GM19239 (cell line): Measurements from ENCODE around the gene WFIKKN2.
A peak's percentile ranks its signal among the peaks of the same experiment; 100 is the strongest.

Experiments used
- DNase-seq: peaks from one replicate; pipeline ENCODE4 v3.0.0; 2011; ENCODE audit warnings: low spot score; ENCODE audit not compliant: insufficient read length
- FAIRE-seq: peaks from 2 replicates; lab custom pipeline; 2011; peaks lifted over from hg19 to GRCh38; lab: Jason Lieb, UNC

Gene WFIKKN2

DNA sequence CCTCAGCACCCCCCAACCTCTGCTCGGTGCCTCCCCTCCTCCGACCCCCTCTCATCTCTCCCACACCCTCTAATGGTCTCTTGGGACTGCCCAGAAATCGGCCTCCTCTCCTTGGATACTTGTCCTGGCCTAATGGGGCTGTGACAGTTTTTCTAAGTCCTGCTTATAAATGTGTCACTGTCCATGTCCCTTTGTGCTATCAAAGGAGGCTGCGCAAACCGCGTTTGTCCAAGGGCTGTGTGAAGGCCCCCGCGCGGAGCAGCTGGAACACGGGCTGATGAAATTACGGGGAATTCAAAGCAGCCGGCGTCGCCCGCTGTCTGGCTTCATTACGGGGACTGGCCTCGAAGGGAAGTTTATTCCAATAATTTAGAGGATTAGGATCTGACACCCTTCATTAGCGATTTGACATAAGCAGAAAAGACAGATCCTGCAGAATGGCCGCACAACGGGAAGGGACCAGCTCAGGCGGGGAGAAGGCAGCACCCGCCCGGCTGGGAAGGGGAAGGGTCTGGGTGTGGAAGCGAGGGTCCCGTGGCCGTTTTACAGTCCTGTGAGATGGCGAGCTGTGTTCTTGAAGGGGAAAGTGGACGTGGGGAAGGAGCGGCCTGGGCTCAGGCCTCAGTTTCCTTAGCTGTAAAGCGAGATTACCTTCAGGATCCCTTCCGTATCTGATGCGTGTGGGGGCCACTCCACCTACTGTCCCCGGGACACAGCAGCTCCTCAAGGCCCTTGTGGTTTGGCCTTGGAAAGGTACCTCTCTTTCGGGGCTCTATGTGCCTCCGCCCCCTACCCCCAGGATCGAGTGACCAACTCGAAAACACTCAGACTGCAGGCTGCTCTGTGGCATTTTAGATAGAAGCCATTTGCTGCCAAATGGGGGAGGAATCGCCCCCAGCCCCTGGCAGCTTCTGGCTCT, 1.6 kb upstream of the WFIKKN2 start:
- FAIRE-seq (no peak), DNase-seq (no peak)

DNA sequence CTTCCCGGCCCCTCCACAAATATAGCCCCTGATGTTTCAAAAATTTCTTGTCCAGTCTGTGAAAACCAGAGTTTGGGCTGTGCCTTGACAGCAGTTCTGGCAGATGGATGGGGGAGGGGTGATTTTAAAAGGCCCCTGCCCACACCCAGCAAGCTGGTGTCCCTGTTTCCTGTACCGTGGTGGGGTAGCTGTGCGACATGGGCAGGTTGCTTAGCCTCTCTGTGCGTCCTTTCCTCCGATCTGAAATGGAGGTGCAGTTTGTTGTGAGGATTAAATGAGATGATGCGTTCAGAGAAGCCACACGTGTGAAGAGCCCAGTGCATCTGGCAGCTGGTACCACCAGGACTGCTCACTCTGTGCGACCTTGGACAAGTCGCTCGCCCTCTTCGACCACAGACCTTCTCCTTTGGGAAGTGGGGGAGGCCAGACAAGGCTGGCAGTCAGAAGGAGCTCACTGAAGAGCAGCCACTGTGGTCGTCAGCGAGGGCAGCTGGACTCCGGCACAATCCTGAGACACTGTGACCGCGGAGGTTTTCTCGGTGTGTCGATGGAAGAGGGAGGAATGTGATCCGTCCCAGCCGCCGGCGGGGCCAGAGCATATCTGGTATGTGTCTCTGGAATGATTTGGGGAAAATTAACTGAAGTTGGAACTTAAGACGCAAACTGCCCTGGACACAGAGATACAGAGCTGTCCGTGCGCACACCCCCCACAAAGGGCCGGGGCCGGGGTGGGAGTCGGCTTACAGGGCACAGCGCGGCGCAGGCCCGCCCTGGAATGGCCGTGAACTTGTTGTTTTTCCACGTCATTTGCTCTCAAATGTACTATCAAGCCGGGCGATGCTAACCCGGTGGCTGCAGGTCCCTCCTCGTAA, 721 bp upstream of the WFIKKN2 start:
- DNase-seq, result no peak

DNA sequence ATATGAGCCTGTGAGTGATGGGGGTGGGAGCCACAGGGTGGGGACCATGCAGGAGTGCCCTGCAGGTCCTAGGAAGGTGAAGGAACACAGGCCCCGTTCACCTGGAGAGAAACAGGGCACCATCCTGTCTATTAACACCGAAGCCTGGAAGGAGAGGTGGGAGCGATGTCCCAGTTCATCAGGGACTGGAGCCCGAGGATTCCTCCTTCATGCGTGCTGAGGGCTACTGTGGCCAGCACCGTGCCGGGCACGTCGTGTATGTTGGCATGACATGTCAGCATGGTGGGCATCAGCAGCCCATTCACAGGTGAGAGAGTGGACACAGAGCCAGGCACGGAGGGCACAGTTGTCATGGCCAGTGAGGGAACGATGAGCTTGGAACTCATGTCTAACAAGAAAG, 1.4 kb downstream of the WFIKKN2 start:
- no peak for DNase-seq
- FAIRE-seq, result no peak

More for the DNA sequence above, 721 bp upstream of the WFIKKN2 start:
- no peak for FAIRE-seq

DNA sequence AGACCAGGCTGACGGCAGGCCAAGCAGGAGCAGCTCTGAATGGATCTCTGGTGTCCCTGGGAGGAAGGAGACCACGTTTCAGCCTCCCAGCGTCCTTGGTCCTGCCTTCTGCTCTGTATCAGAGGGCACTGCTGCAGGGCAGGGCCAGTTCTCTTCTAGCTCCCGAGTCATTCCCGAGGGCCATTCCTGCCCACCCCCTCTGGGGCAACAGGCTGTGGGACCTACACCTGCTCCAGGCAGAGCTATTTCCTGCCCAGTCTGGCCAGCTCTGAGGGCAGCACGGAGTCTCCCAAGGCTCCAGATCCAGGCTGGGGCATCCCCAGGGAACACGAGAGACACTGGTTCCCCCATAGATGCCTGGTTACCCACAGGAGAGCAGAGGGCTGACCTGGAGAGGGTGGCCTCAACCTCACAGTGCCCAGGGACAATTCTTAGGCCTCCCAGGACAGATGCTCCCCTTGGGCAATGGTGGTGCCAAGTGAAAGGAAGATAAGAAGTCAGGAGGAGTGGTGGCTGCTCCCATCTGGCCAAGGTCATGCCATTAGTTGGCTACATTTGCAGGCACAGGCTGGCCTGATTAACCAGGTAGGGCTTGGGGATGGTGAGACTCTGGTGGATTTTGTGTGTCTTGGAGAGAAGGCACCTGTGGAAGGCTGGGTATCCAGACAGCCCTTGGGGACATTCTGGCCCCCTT, 2.0 kb downstream of the WFIKKN2 start:
- FAIRE-seq (no peak), DNase-seq (no peak)

DNA sequence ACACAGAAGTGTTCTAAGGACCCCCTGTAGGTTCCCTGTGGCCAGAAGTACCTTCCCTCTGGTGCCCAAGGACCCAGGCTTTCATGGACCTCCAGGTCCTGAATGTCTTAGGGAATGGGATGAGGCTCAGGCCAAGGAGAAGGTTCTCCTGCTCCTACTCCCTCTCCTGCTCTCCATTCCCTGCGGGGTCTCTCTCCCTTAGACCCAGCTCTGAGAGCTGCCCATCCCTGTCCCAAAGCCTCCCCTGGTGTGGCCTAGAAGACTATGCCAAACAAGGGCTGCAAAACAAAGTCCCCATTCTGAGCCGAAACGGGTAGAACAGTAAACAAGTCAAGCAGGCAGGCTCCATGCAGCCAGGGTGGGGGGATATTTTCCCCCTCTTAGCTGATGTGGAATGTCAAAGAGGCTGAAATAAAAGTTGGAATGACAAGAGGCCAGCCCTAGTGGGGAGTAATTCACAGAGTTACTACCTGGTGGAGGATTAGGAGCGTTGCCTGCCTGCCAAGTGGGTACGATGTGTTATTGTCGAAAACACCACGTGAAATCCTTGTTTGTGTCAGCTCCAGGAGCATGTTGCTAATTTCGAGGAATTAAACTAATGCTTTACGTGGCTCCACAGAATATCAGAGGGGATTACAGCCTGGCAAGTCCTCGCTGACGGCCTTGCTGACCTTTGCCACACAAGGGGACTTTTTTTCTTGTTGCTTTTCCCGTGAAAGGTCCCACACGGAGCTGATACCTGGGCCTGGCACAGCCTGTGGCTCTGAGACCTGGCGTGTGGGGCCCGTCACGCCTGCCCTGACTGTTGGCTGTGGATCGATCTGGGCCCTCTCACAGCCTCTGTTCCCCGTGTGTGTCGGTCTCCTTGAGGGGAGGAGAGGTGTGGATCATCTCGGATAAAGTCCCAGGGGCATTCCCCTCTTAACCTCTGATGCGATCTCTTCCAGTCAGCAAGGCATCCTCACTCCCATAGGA, 2.9 kb downstream of the WFIKKN2 start:
- FAIRE-seq (no peak), DNase-seq (no peak)

DNA sequence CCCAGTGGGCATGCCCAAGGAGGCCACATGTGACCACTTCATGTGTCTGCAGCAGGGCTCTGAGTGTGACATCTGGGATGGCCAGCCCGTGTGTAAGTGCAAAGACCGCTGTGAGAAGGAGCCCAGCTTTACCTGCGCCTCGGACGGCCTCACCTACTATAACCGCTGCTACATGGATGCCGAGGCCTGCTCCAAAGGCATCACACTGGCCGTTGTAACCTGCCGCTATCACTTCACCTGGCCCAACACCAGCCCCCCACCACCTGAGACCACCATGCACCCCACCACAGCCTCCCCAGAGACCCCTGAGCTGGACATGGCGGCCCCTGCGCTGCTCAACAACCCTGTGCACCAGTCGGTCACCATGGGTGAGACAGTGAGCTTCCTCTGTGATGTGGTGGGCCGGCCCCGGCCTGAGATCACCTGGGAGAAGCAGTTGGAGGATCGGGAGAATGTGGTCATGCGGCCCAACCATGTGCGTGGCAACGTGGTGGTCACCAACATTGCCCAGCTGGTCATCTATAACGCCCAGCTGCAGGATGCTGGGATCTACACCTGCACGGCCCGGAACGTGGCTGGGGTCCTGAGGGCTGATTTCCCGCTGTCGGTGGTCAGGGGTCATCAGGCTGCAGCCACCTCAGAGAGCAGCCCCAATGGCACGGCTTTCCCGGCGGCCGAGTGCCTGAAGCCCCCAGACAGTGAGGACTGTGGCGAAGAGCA, 4.4 kb downstream of the WFIKKN2 start:
- DNase-seq (no peak), FAIRE-seq (no peak)

DNA sequence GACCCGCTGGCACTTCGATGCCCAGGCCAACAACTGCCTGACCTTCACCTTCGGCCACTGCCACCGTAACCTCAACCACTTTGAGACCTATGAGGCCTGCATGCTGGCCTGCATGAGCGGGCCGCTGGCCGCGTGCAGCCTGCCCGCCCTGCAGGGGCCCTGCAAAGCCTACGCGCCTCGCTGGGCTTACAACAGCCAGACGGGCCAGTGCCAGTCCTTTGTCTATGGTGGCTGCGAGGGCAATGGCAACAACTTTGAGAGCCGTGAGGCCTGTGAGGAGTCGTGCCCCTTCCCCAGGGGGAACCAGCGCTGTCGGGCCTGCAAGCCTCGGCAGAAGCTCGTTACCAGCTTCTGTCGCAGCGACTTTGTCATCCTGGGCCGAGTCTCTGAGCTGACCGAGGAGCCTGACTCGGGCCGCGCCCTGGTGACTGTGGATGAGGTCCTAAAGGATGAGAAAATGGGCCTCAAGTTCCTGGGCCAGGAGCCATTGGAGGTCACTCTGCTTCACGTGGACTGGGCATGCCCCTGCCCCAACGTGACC, 5.0 kb downstream of the WFIKKN2 start:
- DNase-seq (no peak), FAIRE-seq (no peak)

DNA sequence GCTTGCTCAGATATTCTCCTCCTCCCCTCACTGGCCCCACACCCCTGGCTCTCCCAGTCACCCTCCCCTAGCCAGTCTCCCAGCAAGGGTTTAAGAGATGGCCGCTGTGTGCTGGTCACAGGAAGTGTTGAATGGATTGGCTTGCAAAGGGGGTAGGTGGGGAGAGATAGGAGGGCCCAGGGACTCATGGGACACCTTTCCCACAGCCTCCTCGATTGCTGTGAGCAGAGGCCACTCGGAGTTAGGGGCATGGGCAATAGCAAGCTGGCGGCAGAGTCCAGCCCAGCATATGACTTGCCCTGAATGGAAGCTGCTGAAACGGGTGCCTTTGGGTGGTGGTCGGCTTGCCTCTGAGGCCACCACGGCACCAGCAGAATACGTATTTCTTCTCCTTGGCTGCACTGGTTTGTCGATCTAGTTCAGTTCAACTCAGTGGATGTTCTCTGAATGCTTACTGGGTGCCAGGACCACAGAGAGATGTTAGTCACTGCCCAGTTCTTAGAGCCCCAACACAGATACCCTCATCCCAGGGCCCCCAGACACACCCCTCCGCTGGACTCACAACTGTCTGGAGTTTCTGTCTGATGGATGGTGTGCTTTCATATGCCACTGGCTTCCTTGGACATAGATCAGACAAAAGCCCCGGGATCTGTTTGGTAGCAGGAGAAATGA, 6.0 kb downstream of the WFIKKN2 start:
- DNase-seq, result no peak
- FAIRE-seq, result no peak

DNA sequence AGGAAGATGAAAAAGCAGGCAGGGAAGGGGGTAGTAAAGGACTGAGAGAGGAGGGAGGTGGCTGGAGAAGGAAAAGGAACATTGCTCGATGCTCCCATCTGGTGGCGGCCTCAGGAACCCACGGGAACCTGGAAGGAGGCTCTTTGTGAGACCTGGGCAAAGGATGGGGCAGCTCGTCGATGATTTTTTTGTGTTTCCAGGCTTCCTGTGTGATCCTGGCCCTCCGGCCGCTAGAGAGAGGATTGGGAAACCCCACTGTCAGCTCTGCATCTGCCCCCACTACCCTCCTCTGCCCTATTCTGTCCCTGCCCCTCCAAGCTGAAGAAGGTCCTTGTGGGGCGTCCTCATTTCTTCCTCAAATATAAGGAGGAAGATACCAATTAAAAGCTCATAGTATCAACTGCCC, 6.6 kb downstream of the WFIKKN2 start:
- FAIRE-seq (peak; percentile 89), DNase-seq (peak; percentile 76)

DNA sequence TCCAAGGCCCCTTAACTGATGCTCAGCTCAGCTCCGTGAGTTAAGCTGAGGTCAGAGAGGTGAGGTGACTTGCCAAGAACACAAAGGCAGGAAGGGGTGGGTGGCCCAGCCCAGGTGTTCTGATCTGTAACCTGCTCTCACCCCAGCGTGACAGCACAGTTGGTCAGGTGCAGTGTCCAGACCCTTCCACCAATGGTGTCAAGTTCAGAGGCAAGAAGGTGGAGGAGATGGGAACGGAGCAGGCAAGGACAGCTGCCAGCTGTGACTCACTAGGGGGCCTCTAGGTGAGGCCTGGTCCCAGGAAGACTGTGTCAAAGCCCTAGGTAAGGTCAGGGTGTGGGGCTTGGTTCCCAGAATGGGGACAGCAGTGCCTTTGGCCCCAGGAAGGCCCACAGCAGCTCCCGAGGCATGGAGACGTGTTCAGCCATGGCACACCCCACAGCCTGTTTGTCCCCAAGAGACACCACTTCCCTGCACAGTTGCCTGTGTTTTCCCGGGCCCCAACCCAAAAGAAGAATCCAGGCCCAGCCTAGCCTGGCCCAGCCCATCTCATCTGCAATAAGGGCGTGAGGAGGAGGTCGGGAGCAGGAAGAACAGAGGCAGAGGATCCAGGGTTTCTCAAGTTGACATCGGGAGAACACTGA, 7.2 kb downstream of the WFIKKN2 start:
- no peak for FAIRE-seq

DNA sequence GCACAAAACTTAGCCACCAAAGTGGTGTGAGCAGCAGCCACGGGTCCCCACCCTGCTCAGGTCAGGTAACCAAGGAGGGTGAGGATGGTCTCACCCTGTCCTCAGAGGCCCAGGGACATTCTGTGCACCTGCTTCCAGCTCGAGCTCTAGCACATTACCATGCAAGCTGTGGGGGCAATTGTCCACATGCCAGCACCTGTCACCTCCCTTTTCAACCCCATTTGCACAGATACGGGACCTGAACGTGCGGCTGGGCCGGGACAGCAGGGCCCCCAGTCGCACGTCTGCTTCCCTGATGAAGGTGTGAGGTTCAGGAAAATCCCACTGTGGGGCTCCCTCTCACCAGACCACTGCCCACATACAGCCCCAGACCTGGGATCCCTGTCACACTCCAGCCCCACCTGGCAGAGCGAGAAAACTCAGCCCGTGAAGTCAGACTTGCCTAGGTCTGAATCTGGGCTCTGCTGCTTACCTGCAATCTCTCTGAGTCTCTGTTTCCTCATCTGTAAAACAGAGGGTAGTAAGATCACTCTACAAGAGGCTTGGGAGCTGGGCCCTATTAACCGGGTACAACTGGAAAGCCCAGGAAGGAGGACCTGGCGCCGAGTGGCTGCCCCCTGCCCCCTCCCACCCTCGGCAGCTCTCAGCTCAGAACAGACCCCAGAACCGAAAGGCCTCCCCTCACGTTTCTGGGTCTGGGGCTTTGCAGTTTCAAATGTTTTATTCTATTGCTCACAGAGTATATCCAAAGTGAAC, 7.9 kb downstream of the WFIKKN2 start:
- no peak for FAIRE-seq

More for the DNA sequence above, 7.2 kb downstream of the WFIKKN2 start:
- no peak for DNase-seq

DNA sequence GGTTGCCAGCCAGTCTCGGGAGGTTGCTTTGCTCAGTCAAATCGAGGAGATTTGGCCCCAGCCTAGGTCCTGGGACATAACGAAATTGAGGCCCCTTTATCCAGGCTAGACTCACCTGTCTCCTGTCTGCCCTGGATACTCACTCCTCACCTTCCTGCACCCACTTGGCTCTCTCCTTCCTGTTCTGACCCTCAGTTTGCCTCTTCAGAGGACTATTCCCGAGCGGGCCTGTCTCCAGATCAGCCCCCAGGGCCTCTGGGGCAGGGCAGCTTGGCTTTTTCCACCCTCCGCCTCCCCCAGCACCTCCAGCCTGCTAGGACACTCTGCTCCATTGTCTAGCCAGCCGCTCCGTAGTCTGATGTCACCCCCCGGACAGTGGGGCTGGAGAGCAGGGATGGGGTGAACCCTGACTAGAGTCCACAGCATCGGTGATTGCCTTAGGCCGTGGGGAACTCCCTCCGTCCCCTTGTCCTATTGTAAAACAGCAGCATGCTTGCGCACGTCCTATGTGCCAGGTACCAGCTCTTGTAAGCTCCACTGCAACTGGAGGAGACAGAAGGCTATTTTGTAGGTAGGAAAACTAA, 8.8 kb downstream of the WFIKKN2 start:
- DNase-seq (no peak), FAIRE-seq (no peak)

More for the DNA sequence above, 7.9 kb downstream of the WFIKKN2 start:
- no peak for DNase-seq

DNA sequence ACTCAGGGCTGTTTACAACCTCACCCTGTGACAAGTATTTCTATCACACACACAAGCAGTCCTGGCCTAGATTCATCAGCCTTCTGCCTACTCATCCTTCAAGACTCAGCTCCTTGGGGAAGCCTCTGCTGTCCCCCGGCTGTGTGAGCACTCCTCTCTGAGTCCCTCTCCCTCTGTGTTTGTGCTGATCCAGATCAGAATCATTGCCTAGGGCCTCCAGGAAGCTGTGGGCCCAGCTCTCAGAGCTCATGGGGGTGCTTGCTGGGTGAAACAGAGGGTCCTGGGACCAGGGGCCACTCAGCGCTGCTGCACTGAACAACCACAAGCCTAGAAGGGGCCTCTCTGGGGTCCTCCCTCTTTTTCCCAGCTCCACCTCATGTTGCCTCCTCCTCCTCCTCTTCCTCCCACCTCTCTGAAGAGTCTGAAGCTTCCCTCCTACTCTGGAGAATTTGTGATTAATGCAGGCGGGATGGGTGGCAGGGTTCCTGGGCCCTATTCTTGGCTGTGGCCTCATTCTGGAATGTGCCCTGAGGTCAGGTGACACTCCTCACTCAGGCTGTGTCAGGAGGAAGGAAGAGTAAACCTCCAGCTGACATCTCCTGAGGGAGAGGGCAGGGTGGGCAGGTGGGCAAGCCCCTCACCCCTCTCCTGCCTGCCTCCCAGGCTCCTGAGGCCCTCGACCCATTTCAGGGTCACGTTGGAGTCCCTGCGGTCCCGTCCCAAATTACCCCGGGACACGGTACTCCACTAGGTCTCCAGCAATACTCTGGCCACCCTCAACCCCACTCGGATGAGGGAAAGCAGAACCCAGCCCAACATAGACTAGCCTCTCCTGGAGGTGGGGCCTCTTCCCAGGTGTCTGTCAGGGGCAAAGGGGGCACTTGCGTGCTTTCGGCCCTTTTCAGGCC, 10.1 kb downstream of the WFIKKN2 start:
- no peak for FAIRE-seq

DNA sequence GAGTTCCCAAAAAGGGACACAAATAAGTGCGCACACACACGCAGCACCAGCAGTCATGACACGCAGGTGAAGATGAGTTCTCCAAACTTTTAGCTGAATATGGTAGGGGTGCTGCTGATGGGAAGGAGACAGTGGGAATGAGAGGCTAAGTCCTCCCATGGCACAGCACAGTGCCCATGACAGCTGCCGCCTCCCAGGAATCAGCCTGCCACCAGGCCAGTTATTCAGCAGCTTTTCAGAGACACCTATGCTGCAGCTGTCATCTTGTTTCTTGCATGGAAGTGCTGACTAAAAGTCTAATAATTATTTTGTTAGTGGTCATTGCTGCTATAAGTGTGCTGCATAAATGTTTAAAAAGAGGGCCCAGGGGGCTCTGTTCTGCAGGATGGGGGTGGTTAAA, 12.2 kb downstream of the WFIKKN2 start:
- no peak for DNase-seq
- no peak for FAIRE-seq

More for the DNA sequence above, 10.1 kb downstream of the WFIKKN2 start:
- no peak for DNase-seq

DNA sequence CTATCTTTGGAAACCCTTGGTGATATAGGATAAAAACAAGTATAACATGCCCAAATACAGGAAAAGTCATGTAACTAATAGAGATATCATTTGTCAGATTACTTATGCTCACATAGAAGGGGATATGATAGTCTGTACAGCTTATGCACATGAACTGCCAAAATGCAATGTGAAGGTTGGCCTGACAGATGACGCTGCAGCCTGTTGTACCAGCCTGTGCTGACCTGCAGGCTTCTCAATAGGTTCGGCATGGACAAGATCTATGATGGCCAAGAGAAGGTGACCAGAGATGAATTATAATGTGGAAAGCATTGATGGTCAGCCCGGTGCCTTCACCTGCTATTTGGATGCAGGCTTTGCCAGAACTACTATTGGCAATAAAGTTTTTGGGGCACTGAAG, 12.7 kb downstream of the WFIKKN2 start:
- FAIRE-seq, result no peak
- DNase-seq, result no peak
